GM12874 (cell line): ENCODE results near the gene THSD4.
A peak's percentile ranks its signal among the peaks of the same experiment; 100 is the strongest.

Experiments used
- CTCF ChIP-seq: IDR thresholded peaks from 2 replicates; pipeline ENCODE4 v1.5.1; 2011; ENCODE audit warnings: low read depth, mild to moderate bottlenecking, control low read depth, low read length, moderate library complexity; ENCODE audit not compliant: insufficient read depth

Gene THSD4

GRCh38 chr15:71647487-71647808 is 532.2 kb downstream of the THSD4 start:
- TF ChIP-seq CTCF: no peak

- TF ChIP-seq CTCF: no peak
Measured at GRCh38 chr15:71648095-71648494, 532.8 kb downstream of the THSD4 start.

- TF ChIP-seq CTCF: no peak
Measured at GRCh38 chr15:71649894-71650293, 534.6 kb downstream of the THSD4 start.

- no peak for TF ChIP-seq CTCF
Measured at GRCh38 chr15:71650603-71651002, 535.3 kb downstream of the THSD4 start.

GRCh38 chr15:71651750-71652186 is 536.5 kb downstream of the THSD4 start:
- TF ChIP-seq CTCF: peak; percentile 40; the same call in 1 of the 2 replicates

GRCh38 chr15:71654042-71654719 is 538.9 kb downstream of the THSD4 start:
- TF ChIP-seq CTCF: no peak

- no peak for TF ChIP-seq CTCF
Measured at GRCh38 chr15:71654720-71655174, 539.5 kb downstream of the THSD4 start.
